PC-3 (cell line): ENCODE data around the gene HOXB9.

Experiments used
- CTCF ChIP-seq: fragments of 300-600 bp; sonication (generic); conservative IDR thresholded peaks from 2 replicates; pipeline ENCODE4 v1.5.1; 2017; ENCODE audit warnings: antibody characterized with exemption, low read depth, mild to moderate bottlenecking, low read length
- EZH2 ChIP-seq: fragments of 300-600 bp; sonication (generic); IDR thresholded peaks from one replicate; pipeline ENCODE4 v1.6.1; 2017; ENCODE audit warnings: antibody characterized with exemption, mild to moderate bottlenecking, low read length; ENCODE audit not compliant: unreplicated experiment

- TF ChIP-seq CTCF = no peak
- no peak for TF ChIP-seq EZH2
Observed at GRCh38 chr17:48596000-48596734, 30.0 kb downstream of the HOXB9 start.
